ENCODE data around the gene PIK3R1.

GRCh38 chr5:68279984-68280383, 64.4 kb downstream of the PIK3R1 start:
- TF ChIP-seq CTCF (IDR thresholded peaks at IDR 0.05), result no peak
- TF ChIP-seq POLR2A (IDR thresholded peaks at IDR 0.05), result peak in 1 of 4 donors; percentile 54

All from esophagus squamous epithelium (tissue), 4 donors.